Stomach (tissue), 4 donors: ENCODE measurements around the gene SYNDIG1.

Experiments
- CTCF ChIP-seq, 7 experiments: fragments of 450-650 bp in 4 of 7; fragments of 200-600 bp in 3 of 7; sonication (generic) in 3 of 7; IDR thresholded peaks; one replicate each; pipeline ENCODE4 v1.5.1; 2016 to 2019; ENCODE audit warnings: antibody characterized with exemption in 7 of 7, control low read depth in 2 of 7, mild to moderate bottlenecking in 1 of 7
- EP300 ChIP-seq: sonication (generic); formaldehyde crosslinking; IDR thresholded peaks from one replicate; pipeline ENCODE4 v1.6.1; 2017; ENCODE audit warnings: antibody characterized with exemption
- POLR2A ChIP-seq, 4 donors: fragments of 450-650 bp; IDR thresholded peaks; one replicate each; pipeline ENCODE4 v1.6.1; 2016; ENCODE audit warnings: antibody characterized with exemption in 4 of 4, control low read depth in 2 of 4, mild to moderate bottlenecking in 1 of 4, moderate library complexity in 1 of 4
- POLR2AphosphoS5 ChIP-seq, 3 donors: sonication (generic); formaldehyde crosslinking; IDR thresholded peaks; one replicate each; pipeline ENCODE4 v1.6.1; 2016; ENCODE audit warnings: antibody characterized with exemption in 3 of 3

DNA sequence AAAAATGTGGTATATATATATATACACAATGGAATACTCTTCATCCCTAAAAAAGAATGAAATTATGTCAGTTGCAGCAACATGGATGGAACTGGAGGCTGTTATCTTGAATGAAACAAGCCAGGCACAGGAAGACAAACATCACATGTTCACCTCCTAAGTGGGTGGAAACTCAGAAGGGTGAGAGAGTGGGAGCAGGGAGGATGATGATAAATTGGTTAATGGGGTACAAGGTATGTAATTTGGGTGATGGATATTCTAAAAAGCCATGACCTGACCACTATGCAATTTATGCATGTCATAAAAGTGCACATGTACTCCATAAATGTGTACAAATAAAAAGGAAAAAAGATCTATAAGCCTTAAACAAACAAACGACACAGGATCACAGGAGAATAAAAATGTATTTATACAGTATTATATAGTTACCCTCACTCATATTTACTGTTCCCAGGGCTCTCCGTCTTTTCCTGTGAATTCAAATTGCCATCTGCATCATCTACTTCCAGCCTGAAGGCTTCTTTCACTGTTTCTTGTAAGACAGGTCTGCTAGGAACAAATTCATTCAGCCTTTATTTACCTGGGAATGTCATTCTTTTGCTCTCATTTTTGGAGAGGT lies 89.8 kb downstream of the SYNDIG1 start:
- no peak for TF ChIP-seq CTCF (IDR thresholded peaks at IDR 0.05)
- no peak for TF ChIP-seq POLR2A (IDR thresholded peaks at IDR 0.05)
- no peak for TF ChIP-seq POLR2AphosphoS5 (IDR thresholded peaks at IDR 0.05)
- no peak for TF ChIP-seq EP300
